Mesodermal cell (in vitro differentiated cells): Measurements from ENCODE around the gene ATP1A4.

Source experiments
- H3K27ac ChIP-seq: 2 replicates; pipeline ENCODE4 v1.7.0; 2013; ENCODE audit warnings: mild to moderate bottlenecking, low read depth, low read length, moderate library complexity; ENCODE audit not compliant: severe bottlenecking
- H3K36me3 ChIP-seq: 2 replicates; pipeline ENCODE4 v1.7.1; 2013; ENCODE audit warnings: mild to moderate bottlenecking, low read length, moderate library complexity; ENCODE audit not compliant: control insufficient read depth, insufficient read depth
- H3K4me1 ChIP-seq: one replicate; pipeline ENCODE4 v1.7.1; 2013; ENCODE audit warnings: mild to moderate bottlenecking, low read length; ENCODE audit not compliant: insufficient read depth, control insufficient read depth, poor library complexity, severe bottlenecking
- H3K4me3 ChIP-seq: 2 replicates; pipeline ENCODE4 v1.7.0; 2013; ENCODE audit warnings: low read length, control low read depth, mild to moderate bottlenecking; ENCODE audit not compliant: insufficient read depth, poor library complexity, severe bottlenecking; ENCODE audit errors: extremely low read depth
- H3K9me3 ChIP-seq: 2 replicates; pipeline ENCODE4 v1.7.1; 2013; ENCODE audit warnings: mild to moderate bottlenecking, low read length, moderate library complexity; ENCODE audit not compliant: control insufficient read depth

ATP1A4 gene

DNA sequence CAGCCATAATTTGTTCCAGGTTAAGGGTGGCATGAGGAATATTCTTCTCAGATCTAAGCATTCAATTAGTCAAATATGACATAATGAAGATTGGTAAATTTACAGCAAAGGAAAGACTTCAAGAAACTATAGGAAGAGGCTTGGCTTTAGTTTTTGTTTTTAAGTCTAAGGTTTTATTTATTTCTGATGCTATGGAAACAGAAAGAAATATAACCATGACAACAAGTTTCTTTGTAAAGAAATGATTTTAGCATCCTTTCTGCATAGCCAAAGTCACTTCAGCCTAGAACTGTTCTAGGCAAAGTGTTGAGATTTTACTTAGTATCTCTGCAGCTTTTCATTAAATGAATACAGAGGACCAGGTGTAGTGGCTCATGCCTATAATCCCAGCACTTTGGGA is 81.5 kb downstream of the ATP1A4 start:
- peaks cover 93% of the 10 kb centered on the region for H3K36me3 ChIP-seq
- H3K9me3 ChIP-seq, result no peaks in the 10 kb centered on the region
- no peaks in the 10 kb centered on the region for H3K4me1 ChIP-seq
- no peak overlapping the region for H3K4me3 ChIP-seq
- no peak overlapping the region for H3K27ac ChIP-seq
